Right lobe of liver (tissue), 6 donors: Measurements from ENCODE around the gene KCNJ6. TPM values are rescaled to one million over a fixed set of nuclear protein-coding genes. Genes with fewer than 3 reads are reported as not detected.

ENCODE experiments used
- ATAC-seq, 4 donors: fragments of 200-7000 bp; cut with Tn5 transposase; one replicate each; pipeline ENCODE4 v1.9.1; 2020; ENCODE audit warnings: mild to moderate bottlenecking in 4 of 4, moderate library complexity in 4 of 4
- DNase-seq, 3 donors: peaks; one replicate each; pipeline ENCODE4 v3.0.0-alpha.2; 2020
- H3K27ac ChIP-seq, 3 donors: fragments of 200-600 bp; one replicate each; pipeline ENCODE4 v1.8.0; 2022
- H3K27me3 ChIP-seq, 2 donors: fragments of 200-600 bp; one replicate each; pipeline ENCODE4 v1.8.0; 2022
- H3K36me3 ChIP-seq, 4 donors: fragments of 200-600 bp; sonication (generic) in 1 of 4; one replicate each; pipeline versions ENCODE4 v1.5.1 to v1.8.0; 2017 to 2022; ENCODE audit warnings: control low read depth in 1 of 4
- H3K4me1 ChIP-seq, 4 donors: fragments of 200-600 bp; sonication (generic) in 1 of 4; one replicate each; pipeline versions ENCODE4 v1.5.1 to v1.8.0; 2017 to 2022; ENCODE audit warnings: control low read depth in 1 of 4
- H3K4me3 ChIP-seq, 3 donors: fragments of 200-600 bp; one replicate each; pipeline ENCODE4 v1.8.0; 2022
- H3K9me3 ChIP-seq, 4 donors: fragments of 200-600 bp; sonication (generic) in 1 of 4; one replicate each; pipeline versions ENCODE4 v1.5.1 to v1.8.0; 2017 to 2022; ENCODE audit warnings: control low read depth in 1 of 4
- POLR2A ChIP-seq: fragments of 450-650 bp; IDR thresholded peaks from one replicate; pipeline ENCODE4 v1.6.1; 2017; ENCODE audit warnings: antibody characterized with exemption, mild to moderate bottlenecking
- WGBS: methylation state at CpG from one replicate; pipeline ENCODE4 v1.1.6; 2018; ENCODE audit warnings: low coverage, low lambda C conversion rate; ENCODE audit not compliant: insufficient coverage; ENCODE audit errors: missing lambda C conversion rate; 5-methylcytosine and 5-hydroxymethylcytosine counted together
- intact Hi-C, 2 donors: fragments of 100-400 bp; cut with DNase I; formaldehyde crosslinking; loops; one replicate each; pipeline versions ENCODE4 v1.11.2 to v1.14.1; 2022
- total RNA-seq, 6 experiments: library from RNA; depleted of rRNA in 2 of 6; stranded (reverse); fragments of >200 nt in 2 of 6; fragmentation: NEBNext Ultra II Directional in 3 of 6; extraction: Animal tissue kit (Norgen Biotek cat#: 25700) in 3 of 6; gene quantifications; one replicate each; pipeline versions ENCODE4 v1.1.0 to v1.2.4, GENCODE V29; 2016 to 2023
- TF ChIP-seq, protein P1 (sequence below), 4 donors: fragments of 200-600 bp in 3 of 4; fragments of 450-650 bp in 1 of 4; IDR thresholded peaks; one replicate each; pipeline versions ENCODE4 v1.5.1 to v1.8.0; 2016 to 2022; ENCODE audit warnings: antibody characterized with exemption in 4 of 4, mild to moderate bottlenecking in 2 of 4
- donor health status: DM: no; HTN: yes; CAD: no.
- donor health status: DM: no; HTN: no; CAD: no.
- donor health status: DM: no; HTN: no; CAD: no.
- donor health status: DM: no; HTN: yes; CAD: no.
- donor health status: DM: no; HTN: yes; CAD: no.

Gene KCNJ6
- total RNA-seq, 6 experiments from 2014 or later: under 0.01 to 0.12 TPM; not detected in 4

DNA sequence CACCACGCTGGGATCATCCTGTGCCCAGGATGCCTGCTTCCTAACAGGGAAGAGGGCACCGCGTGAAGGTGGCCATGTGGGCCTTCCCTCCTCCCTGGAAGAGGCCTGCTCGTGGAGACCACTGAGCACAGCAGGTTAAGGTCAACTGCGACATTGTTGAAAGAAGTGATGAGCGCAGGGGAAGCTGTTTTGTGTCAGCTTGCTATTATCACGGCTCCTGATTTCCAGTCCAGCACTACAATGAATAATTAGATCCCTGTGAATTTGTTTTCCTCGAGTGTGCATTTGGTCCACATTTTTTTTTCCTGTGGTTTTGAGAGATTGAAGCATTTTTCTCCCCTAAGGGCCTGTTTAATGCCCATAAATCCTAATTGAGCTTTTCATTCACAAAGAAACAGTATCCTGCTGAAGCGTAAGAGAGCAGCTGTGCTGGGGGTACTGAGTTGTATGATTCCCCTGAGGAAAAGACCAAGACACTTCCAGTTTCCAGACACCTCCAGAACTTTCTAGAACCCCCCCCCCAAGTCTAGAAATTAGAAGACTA, 204.9 kb downstream of the KCNJ6 start:
- H3K27ac ChIP-seq: no peak overlapping the region
- WGBS: 84% methylated on average over 3 of the region's 9 CpGs
- H3K4me3 ChIP-seq: no peak overlapping the region
- H3K4me1 ChIP-seq: no peaks in the 10 kb centered on the region
- intact Hi-C loops: no loop called here
- no peaks in the 10 kb centered on the region for H3K9me3 ChIP-seq
- H3K36me3 ChIP-seq: no peaks in the 10 kb centered on the region
- TF ChIP-seq, protein P1, sequence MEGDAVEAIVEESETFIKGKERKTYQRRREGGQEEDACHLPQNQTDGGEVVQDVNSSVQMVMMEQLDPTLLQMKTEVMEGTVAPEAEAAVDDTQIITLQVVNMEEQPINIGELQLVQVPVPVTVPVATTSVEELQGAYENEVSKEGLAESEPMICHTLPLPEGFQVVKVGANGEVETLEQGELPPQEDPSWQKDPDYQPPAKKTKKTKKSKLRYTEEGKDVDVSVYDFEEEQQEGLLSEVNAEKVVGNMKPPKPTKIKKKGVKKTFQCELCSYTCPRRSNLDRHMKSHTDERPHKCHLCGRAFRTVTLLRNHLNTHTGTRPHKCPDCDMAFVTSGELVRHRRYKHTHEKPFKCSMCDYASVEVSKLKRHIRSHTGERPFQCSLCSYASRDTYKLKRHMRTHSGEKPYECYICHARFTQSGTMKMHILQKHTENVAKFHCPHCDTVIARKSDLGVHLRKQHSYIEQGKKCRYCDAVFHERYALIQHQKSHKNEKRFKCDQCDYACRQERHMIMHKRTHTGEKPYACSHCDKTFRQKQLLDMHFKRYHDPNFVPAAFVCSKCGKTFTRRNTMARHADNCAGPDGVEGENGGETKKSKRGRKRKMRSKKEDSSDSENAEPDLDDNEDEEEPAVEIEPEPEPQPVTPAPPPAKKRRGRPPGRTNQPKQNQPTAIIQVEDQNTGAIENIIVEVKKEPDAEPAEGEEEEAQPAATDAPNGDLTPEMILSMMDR (IDR thresholded peaks at IDR 0.05): no peak
- no peak for TF ChIP-seq POLR2A
- ATAC-seq (no peak), DNase-seq (no peak)
- no peaks in the 10 kb centered on the region for H3K27me3 ChIP-seq

DNA sequence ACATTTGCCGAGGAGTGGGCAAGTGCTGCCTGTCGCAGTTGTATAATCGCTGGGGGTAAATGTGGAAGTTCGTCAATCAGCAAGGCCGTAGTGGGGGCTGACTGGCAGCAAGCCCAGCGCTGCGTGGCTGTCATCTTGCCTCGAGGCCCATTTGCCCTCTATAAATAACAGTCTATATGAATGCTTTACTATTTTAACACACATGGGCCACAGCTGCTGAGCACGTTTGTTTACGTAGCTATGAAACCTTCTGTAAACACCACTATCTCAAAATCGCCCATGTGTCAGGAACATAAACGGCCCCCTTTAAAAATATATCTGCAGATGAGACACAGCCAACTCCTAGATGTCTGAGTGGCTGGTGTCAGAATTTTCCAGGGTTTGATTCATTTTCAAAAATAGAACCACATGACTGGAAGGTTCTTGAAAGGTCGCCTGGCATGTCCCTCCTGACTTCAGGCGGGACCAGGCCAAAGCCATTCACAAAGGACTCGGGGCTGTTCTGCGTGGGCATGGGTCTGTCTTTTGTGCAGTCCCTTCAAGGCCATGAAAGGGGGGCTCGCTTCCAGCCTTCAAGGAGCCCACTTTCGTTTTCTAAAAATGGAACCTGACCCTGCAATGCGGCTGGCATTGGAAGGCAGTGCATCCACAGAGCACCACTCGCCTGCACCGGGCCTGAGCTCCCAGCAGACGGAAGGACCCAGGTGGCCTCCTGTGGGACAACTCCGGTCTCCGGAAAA, 205.5 kb downstream of the KCNJ6 start:
- no peak for ATAC-seq

DNA sequence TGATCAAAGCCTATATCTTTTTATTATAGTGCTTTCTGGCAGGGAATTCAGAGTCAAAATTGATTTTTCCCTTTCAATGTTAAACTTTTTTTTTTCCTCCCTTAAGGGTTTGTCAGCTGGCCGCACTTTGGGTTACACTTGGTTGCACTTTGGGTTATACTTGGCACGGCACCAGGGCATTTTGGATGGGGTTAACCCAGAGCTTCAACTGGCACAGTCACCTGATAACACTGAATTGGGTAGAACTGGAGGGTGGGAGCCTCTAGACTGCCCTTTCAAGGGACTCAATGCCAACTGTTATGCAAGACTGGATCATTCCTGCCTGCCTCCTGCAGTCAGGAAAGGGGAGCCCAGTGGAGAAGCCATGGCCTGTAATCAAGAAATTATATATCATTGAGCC, 211.5 kb downstream of the KCNJ6 start:
- ATAC-seq: peak; percentile 84 to 90 (median 89)

More for the DNA sequence above, 205.5 kb downstream of the KCNJ6 start:
- no peak overlapping the region for H3K4me3 ChIP-seq
- H3K36me3 ChIP-seq: no peaks in the 10 kb centered on the region
- WGBS: 62% methylated on average over 12 of the region's 24 CpGs
- H3K4me1 ChIP-seq: peaks cover 0 to 2% (median 0%) of the 10 kb centered on the region in 4 donors
- TF ChIP-seq, protein P1 (IDR thresholded peaks at IDR 0.05): no peak
- TF ChIP-seq POLR2A: no peak
- H3K27ac ChIP-seq: no peak overlapping the region
- no peak for DNase-seq
- intact Hi-C loops: no loop called here
- H3K9me3 ChIP-seq: no peaks in the 10 kb centered on the region
- no peaks in the 10 kb centered on the region for H3K27me3 ChIP-seq

DNA sequence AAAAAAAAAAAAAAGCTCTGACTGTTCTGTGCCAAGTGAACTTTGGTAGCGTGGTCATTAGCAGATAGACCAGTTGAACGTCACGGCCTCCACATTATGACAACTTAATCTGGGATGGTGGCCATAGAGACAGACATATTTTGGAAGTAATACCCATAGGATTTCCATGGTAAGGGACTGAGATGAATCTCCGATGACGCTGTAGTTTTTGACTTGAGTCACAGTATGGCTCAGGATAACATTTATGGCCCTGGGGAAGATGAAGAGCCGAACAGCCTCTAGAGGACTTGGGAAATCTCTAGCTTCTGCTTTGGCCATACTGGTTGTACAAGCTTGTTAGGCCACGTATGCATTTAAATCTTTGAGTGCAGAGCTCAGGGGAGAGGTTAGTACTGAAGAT, 214.0 kb downstream of the KCNJ6 start:
- Histone ChIP-seq H3K4me3 (no peak overlapping the region), H3K9me3 (no peaks in the 10 kb centered on the region), H3K36me3 (no peaks in the 10 kb centered on the region), H3K4me1 (peaks cover 0 to 28% (median 6%) of the 10 kb centered on the region in 4 donors), H3K27me3 (no peaks in the 10 kb centered on the region), H3K27ac (no peak overlapping the region)
- TF ChIP-seq, protein P1 (IDR thresholded peaks at IDR 0.05): no peak
- TF ChIP-seq POLR2A: no peak
- WGBS: 73% methylated on average over 7 of the region's 7 CpGs
- DNase-seq: no peak
- intact Hi-C loops: no loop called here
- no peak for ATAC-seq

More for the DNA sequence above, 211.5 kb downstream of the KCNJ6 start:
- H3K4me3 ChIP-seq: no peak overlapping the region
- TF ChIP-seq, protein P1 (IDR thresholded peaks at IDR 0.05): peak in 1 of 4 donors; percentile 20
- TF ChIP-seq POLR2A: no peak
- DNase-seq: peak; percentile 75 to 92 (median 90)
- H3K4me1 ChIP-seq: peaks cover 0 to 28% (median 6%) of the 10 kb centered on the region in 4 donors
- WGBS: 24% methylated on average over 2 of the region's 2 CpGs
- peak overlapping the region in 1 of 3 donors; percentile 49 for H3K27ac ChIP-seq
- no peaks in the 10 kb centered on the region for H3K36me3 ChIP-seq
- intact Hi-C loops: no loop called here
- H3K9me3 ChIP-seq: no peaks in the 10 kb centered on the region
- H3K27me3 ChIP-seq: no peaks in the 10 kb centered on the region
